Stomach (tissue), 4 donors: Measurements from ENCODE around the gene OR6N2.

Experiments used
- EP300 ChIP-seq: sonication (generic); formaldehyde crosslinking; IDR thresholded peaks from one replicate; pipeline ENCODE4 v1.6.1; 2017; ENCODE audit warnings: antibody characterized with exemption
- POLR2A ChIP-seq, 4 donors: fragments of 450-650 bp; IDR thresholded peaks; one replicate each; pipeline ENCODE4 v1.6.1; 2016; ENCODE audit warnings: antibody characterized with exemption in 4 of 4, control low read depth in 2 of 4, mild to moderate bottlenecking in 1 of 4, moderate library complexity in 1 of 4
- POLR2AphosphoS5 ChIP-seq, 3 donors: sonication (generic); formaldehyde crosslinking; IDR thresholded peaks; one replicate each; pipeline ENCODE4 v1.6.1; 2016; ENCODE audit warnings: antibody characterized with exemption in 3 of 3
- TF ChIP-seq, protein P1 (sequence below), 7 experiments: fragments of 450-650 bp in 4 of 7; fragments of 200-600 bp in 3 of 7; sonication (generic) in 3 of 7; IDR thresholded peaks; one replicate each; pipeline ENCODE4 v1.5.1; 2016 to 2019; ENCODE audit warnings: antibody characterized with exemption in 7 of 7, control low read depth in 2 of 7, mild to moderate bottlenecking in 1 of 7

DNA sequence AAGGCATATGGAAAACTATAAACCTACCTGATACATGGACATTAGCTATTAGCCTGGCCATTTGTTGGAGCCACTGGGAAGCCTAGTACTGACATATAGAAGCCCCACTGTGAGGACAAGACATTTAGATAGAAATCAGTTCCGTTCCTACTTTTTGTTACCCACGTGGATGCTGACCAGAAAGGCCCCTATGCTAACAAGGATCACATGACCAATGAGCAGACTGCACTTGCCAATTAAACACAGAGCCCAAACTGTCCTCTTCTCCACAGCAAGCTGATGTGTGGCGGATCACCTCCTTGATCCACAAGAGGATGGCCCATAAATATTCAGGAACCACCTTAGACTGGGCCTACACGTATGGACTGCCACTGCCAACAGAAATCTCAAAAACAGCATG lies 49.3 kb downstream of the OR6N2 start:
- TF ChIP-seq, protein P1, sequence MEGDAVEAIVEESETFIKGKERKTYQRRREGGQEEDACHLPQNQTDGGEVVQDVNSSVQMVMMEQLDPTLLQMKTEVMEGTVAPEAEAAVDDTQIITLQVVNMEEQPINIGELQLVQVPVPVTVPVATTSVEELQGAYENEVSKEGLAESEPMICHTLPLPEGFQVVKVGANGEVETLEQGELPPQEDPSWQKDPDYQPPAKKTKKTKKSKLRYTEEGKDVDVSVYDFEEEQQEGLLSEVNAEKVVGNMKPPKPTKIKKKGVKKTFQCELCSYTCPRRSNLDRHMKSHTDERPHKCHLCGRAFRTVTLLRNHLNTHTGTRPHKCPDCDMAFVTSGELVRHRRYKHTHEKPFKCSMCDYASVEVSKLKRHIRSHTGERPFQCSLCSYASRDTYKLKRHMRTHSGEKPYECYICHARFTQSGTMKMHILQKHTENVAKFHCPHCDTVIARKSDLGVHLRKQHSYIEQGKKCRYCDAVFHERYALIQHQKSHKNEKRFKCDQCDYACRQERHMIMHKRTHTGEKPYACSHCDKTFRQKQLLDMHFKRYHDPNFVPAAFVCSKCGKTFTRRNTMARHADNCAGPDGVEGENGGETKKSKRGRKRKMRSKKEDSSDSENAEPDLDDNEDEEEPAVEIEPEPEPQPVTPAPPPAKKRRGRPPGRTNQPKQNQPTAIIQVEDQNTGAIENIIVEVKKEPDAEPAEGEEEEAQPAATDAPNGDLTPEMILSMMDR (IDR thresholded peaks at IDR 0.05) = no peak
- no peak for TF ChIP-seq POLR2AphosphoS5 (IDR thresholded peaks at IDR 0.05)
- TF ChIP-seq POLR2A (IDR thresholded peaks at IDR 0.05) = no peak
- TF ChIP-seq EP300 = no peak
